ENCODE data around the gene PHC2.

Gene PHC2

DNA sequence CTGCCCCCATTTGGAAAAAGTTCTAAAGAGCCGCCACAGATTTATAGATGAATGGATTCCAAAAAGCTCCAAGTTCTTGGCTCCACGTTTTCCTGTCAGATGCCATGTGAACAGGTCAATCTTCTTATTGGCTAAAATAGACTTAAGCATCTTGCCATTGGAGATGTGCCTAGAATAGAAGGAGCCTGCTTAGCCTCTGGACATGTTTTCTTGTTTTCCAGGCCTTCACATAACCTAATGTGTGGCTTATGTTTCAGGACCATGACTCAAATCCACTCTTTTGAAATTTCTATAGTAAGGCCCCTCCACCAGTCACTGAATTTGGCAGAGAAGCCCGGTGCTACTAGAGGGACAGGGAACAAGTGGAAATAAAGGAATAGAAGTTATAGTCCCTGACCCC, 31.5 kb downstream of the PHC2 start:
- H3K4me3 ChIP-seq (ENCODE audit: control insufficient read depth, low read depth, low read length) = no peak overlapping the region
- TF ChIP-seq, protein P1, sequence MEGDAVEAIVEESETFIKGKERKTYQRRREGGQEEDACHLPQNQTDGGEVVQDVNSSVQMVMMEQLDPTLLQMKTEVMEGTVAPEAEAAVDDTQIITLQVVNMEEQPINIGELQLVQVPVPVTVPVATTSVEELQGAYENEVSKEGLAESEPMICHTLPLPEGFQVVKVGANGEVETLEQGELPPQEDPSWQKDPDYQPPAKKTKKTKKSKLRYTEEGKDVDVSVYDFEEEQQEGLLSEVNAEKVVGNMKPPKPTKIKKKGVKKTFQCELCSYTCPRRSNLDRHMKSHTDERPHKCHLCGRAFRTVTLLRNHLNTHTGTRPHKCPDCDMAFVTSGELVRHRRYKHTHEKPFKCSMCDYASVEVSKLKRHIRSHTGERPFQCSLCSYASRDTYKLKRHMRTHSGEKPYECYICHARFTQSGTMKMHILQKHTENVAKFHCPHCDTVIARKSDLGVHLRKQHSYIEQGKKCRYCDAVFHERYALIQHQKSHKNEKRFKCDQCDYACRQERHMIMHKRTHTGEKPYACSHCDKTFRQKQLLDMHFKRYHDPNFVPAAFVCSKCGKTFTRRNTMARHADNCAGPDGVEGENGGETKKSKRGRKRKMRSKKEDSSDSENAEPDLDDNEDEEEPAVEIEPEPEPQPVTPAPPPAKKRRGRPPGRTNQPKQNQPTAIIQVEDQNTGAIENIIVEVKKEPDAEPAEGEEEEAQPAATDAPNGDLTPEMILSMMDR (conservative IDR thresholded peaks at IDR 0.05; ENCODE audit: control insufficient read depth, insufficient read depth, low read depth, low read length) = no peak
- DNase-seq (ENCODE audit: low read depth) = peak; percentile 51

DNA sequence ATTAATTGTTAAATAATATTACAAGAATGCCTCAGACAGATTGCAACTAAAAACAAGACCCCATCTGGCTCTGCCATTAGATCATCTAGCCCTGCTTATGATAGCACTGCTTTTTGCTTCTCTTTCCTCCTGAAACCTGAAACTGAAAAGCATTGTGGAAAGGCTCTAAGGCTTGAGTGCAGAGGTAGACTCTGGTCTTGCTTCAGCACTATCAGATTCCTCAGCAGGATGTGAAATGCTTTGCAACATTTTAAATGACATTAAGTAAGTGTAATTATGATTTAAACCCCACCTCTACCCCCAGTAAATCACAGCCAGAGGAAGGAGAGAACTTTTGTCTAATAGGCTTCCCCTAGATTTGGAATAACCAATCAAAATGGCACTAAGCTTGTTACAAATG, 32.9 kb downstream of the PHC2 start:
- no peak for DNase-seq (ENCODE audit: low read depth)
- H3K4me3 ChIP-seq (ENCODE audit: control insufficient read depth, low read depth, low read length) = no peak overlapping the region
- TF ChIP-seq, protein P1 (conservative IDR thresholded peaks at IDR 0.05; ENCODE audit: control insufficient read depth, insufficient read depth, low read depth, low read length) = no peak

- TF ChIP-seq, protein P1 (conservative IDR thresholded peaks at IDR 0.05; ENCODE audit: control insufficient read depth, insufficient read depth, low read depth, low read length) = no peak
- H3K4me3 ChIP-seq (ENCODE audit: control insufficient read depth, low read depth, low read length) = no peak overlapping the region
- DNase-seq (ENCODE audit: low read depth) = no peak
These were observed 33.8 kb downstream of the PHC2 start for GRCh38 chr1:33397125-33397506.

DNA sequence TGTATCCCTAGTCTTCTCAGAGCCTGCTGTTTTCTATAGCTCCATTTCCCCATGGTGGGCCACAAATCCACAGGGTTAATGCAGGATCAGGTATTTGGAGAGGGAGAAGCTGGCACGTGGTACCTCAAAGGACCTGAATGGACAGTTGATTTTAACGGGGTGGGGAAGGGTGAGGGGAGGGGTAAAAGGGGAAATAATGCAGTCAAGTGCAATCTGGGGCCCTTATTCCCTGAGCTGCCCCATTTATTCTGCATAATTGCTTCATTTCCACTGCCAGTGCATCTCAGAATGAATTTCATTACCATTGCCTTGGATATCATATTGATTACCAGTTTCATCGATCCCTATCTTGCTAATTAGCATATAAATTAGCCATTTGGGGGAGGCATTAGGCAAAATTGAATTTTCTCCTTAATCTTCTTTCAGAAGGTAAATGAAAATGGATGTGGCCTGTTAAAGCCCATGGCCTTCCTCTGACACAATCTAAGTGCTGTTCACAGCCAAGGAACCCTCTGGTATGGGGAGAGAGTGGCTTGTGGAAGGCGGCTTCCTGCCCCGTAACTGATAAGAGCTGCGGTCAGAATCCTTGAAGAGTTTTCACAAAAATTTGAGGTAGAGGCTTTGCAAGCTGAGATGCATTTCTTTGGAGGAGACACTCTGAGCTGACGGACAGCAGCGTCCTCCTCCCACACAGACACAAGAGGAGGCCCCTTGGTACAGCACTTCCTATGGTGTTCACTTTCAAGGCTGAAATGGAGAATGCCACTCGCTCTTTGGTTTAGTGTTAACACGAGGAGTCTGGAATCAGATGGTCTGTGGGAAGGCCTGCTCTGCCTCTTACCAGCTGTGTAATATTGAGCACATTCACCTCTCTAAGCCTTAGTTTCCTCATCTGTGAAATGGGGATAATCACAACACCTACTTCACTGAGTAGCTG, 34.4 kb downstream of the PHC2 start:
- no peak for DNase-seq (ENCODE audit: low read depth)
- no peak overlapping the region for H3K4me3 ChIP-seq (ENCODE audit: control insufficient read depth, low read depth, low read length)
- TF ChIP-seq, protein P1 (conservative IDR thresholded peaks at IDR 0.05; ENCODE audit: control insufficient read depth, insufficient read depth, low read depth, low read length) = no peak

- TF ChIP-seq, protein P1 (conservative IDR thresholded peaks at IDR 0.05; ENCODE audit: control insufficient read depth, insufficient read depth, low read depth, low read length) = no peak
- no peak overlapping the region for H3K4me3 ChIP-seq (ENCODE audit: control insufficient read depth, low read depth, low read length)
- peak; percentile 70 for DNase-seq (ENCODE audit: low read depth)
These were observed 36.1 kb downstream of the PHC2 start for GRCh38 chr1:33394770-33395169.

DNA sequence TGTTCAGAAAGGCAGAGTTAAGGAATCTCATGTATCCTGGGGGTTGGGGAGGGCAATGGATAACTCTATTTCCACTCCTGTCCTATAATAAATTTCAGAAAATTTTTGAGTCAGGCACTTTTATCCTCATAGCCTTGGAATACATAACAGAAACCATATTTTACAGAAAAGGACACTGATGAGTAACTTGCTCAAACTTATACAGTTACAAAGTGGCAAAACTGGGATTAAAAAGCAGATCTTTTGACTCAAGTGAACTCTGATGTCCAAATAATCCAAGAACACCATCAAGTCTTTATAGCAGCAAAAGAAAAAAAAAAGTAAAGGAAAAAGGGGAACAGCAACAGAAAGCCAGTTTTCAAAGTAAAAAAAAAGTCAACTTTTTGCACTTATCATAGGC, 36.9 kb downstream of the PHC2 start:
- no peak for DNase-seq (ENCODE audit: low read depth)
- TF ChIP-seq, protein P1 (conservative IDR thresholded peaks at IDR 0.05; ENCODE audit: control insufficient read depth, insufficient read depth, low read depth, low read length) = no peak

More for the DNA sequence above, 36.9 kb downstream of the PHC2 start:
- no peak overlapping the region for H3K4me3 ChIP-seq (ENCODE audit: control insufficient read depth, low read depth, low read length)

Measured in fibroblast of mammary gland (primary cell).